HG02610 (cell line): Measurements from ENCODE around the gene PARL.
"Not testable (repeated sequence)": the region's sequence is repeated elsewhere in the genome, so short reads cannot be mapped to it uniquely, and the experiment has no call there.

Experiments used
- ATAC-seq: cut with Tn5 transposase; IDR thresholded peaks from one replicate; pipeline ENCODE4 v1.9.1; 2021; ENCODE audit warnings: mild to moderate bottlenecking, moderate library complexity; ENCODE audit not compliant: unreplicated experiment

The PARL gene

GRCh38 chr3:183904833-183905780 is 20.4 kb upstream of the PARL start:
- no peak for ATAC-seq

GRCh38 chr3:183898028-183898431 is 13.3 kb upstream of the PARL start:
- no peak for ATAC-seq

GRCh38 chr3:183897606-183898005 is 12.9 kb upstream of the PARL start:
- ATAC-seq: peak; percentile 68

- no peak for ATAC-seq
Observed at GRCh38 chr3:183896610-183897009, 11.9 kb upstream of the PARL start.

- ATAC-seq: no peak
Observed at GRCh38 chr3:183896184-183896583, 11.5 kb upstream of the PARL start.

GRCh38 chr3:183895774-183896173 is 11.1 kb upstream of the PARL start:
- ATAC-seq: no peak

GRCh38 chr3:183895296-183895695 is 10.6 kb upstream of the PARL start:
- no peak for ATAC-seq

- no peak for ATAC-seq
Observed at GRCh38 chr3:183892610-183893214, 8.0 kb upstream of the PARL start.

- ATAC-seq: no peak
Observed at GRCh38 chr3:183885766-183886165, 1.1 kb upstream of the PARL start.

DNA sequence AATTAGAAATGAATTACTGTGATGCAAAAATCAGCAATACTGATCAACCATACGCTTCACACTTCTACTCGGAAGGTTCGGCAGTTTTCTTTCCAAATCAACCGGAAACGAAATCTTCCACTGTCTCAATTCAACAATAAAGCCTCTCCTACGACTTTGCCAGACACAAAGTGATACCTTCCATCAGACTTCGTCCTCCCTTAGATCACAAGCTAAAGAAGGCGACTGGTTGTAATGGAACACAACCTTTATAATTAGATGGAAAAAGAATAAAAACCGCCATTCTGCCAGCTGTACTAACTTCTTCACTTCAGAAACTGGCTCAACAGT is 618 bp downstream of the PARL start:
- ATAC-seq: no peak

DNA sequence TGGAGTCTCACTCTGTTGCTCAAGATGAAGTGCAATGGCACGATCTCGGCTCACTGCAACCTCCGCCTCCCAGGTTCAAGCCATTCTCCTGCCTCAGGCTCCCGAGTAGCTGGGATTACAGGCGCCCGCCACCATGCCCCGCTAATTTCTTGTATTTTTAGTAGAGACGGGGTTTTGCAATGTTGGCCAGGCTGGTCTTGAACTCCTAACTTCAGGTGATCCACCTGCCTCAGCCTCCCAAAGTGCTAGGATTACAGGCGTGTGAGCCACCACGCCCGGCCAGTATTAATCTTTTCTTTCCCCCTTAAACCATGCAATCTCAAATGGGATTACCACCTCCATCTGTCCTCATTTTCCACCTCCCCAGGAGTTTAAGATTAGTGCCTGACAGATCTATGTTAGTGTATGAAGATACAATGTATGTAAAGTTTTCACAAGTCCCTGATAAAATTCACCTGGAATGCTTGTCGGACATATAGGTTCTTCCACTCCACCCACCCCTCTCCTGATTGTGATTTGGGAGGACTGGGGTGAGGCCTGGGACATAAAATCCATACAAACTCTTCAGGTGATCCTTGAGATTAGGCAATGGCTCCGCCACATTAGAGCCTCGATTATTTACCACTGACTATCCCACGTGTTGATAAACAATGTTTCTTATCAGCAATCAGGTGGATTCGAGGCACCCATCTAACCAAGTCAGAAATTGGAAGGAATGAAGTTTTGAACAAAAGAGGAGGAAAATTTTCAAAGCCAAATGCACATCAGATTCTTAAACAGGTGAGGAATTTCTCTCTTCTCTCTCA is 1.2 kb downstream of the PARL start:
- no peak for ATAC-seq

DNA sequence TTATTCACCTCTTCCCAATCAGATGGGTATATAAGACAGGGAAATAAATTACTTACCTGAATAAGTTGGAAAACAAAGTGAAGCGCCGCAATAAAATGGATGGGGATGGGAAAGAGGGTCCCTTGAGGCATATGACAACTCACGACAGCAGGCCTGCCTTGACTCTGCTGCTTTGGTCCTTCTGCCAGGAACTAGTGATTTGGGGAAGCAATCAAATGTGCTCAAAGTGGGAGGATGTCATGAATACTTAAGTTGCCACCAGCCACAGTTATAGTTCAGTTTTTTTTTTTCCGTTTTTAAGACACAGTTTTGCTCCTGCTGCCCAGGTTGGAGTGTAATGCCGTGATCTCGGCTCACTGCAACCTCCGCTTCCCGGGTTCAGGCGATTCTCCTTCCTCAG is 4.6 kb downstream of the PARL start:
- no peak for ATAC-seq

GRCh38 chr3:183879243-183879642 is 5.4 kb downstream of the PARL start:
- ATAC-seq: no peak

DNA sequence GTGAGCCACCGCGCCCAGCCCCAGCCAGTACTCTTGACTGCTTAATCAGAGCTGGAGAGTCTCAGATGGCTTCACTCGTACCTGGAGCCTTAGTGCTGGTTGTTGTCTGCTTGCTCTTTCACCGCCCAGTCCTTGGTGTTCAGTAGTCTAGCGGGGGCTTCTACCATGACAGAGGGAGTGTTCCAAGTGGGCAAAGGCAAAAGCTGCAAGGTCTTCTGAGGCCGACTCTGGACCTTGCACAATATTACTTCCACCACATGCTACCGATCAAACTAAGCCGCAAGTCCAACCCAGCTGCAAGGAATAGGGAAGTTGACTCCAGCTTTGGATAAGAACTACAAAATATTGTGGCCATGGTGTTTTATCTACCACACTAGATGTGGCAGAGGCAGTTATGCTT is 6.6 kb downstream of the PARL start:
- no peak for ATAC-seq

DNA sequence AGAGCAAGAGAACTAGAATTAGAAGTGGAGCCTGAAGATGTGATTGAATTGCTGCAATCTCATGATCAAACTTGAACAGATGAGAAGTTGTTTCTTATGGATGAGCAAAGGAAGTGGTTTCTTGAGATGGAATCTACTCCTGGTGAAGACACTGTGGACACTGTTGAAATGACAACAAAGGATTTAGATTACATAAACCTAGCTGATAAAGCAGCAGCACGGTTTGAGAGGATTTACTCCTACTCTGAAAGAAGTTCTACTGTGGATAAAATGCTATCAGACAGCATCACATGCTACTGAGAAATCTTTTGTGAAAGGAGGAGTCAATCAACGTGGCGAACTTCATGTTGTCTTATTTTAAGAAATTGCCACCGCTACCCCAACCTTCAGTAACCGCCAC is 7.5 kb downstream of the PARL start:
- not testable (repeated sequence) for ATAC-seq

GRCh38 chr3:183875411-183875810 is 9.3 kb downstream of the PARL start:
- ATAC-seq: no peak

DNA sequence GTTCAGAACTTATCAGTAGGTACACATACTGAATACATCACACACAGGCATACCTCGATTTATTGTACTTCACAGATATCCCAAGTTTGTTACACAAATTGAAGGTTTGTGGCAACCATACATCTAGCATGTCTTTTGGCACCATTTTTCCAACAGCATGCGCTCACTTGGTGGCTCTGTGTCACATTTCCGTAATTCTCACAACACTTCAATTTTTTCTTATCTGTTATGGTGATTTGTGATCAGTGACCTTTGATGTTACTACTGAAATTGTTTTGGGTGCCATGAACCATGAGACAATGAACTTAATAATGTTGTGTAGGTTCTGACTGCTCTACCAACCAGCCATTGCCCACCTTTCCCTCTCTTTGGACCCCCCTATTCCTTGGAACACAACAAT is 10.8 kb downstream of the PARL start:
- no peak for ATAC-seq

DNA sequence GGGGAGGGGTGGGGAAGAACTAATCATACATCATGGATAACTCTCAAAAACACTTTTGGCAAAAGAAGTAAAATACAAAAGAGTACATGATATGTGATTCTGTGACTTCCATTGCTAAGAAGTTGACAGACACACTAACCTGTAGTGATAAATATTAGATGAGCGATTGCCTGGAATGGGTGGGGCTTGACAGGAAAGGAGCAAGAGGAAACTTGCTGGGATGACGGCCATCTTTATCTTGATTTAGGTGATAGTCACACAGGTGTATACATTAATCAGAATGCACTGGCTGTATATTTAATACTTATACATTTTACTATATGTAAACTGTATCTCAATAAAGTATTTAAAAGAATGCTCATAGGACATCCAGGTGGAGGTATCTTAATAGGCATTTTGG is 13.1 kb downstream of the PARL start:
- no peak for ATAC-seq

DNA sequence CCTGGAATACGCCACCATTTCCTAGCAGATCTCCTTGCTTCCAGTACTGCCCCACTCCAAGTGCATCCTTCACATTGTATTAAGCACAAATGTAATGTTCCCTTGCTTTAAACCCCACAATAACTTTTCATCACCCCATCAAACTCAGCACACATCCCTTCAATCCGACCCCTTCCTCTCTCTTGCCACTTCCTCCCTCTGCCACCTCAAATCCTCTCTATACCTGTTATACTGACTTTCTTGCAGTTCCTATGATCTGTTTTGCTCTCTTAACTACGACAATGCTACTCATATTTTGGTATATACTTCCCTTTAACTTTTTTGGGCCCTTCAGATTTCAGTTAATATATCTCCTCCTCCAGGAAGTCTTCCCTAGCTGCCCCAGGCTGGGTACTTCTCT is 14.1 kb downstream of the PARL start:
- no peak for ATAC-seq

DNA sequence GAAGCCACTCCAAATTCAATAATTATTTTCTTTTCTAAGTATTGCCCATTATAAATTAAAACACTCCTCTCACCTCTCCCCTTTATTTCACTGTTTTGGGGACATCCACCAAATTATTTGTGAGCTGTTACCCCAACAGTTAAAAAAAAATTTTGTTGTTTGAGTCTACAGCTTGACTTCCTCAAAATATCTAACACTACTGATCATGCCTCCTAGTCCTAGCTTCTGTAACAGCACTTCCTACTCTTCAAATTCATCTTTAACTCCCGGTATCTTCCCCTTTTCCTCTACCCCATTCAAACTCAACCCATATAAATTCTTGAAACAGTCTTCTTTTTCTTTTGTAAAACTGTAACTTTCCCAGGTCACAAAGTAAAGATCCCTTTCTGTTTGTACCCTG is 15.9 kb downstream of the PARL start:
- no peak for ATAC-seq

GRCh38 chr3:183862610-183863009 is 22.1 kb downstream of the PARL start:
- no peak for ATAC-seq

GRCh38 chr3:183857863-183858262 is 26.8 kb downstream of the PARL start:
- no peak for ATAC-seq
